Measurements from ENCODE around the gene WWOX.

The WWOX gene

GRCh38 chr16:78988361-78988969 lies 889.0 kb downstream of the WWOX start:
- in situ Hi-C loops (cut with MboI; ENCODE audit: low sequenced_read_pairs), result no loop called here

GRCh38 chr16:78990309-78990701 lies 890.9 kb downstream of the WWOX start:
- in situ Hi-C loops (cut with MboI; ENCODE audit: low sequenced_read_pairs), result no loop called here

GRCh38 chr16:78992001-78992400 lies 892.5 kb downstream of the WWOX start:
- in situ Hi-C loops (cut with MboI; ENCODE audit: low sequenced_read_pairs), result no loop called here

- in situ Hi-C loops (cut with MboI; ENCODE audit: low sequenced_read_pairs), result no loop called here
Measured at GRCh38 chr16:78993346-78993745, 893.9 kb downstream of the WWOX start.

DNA sequence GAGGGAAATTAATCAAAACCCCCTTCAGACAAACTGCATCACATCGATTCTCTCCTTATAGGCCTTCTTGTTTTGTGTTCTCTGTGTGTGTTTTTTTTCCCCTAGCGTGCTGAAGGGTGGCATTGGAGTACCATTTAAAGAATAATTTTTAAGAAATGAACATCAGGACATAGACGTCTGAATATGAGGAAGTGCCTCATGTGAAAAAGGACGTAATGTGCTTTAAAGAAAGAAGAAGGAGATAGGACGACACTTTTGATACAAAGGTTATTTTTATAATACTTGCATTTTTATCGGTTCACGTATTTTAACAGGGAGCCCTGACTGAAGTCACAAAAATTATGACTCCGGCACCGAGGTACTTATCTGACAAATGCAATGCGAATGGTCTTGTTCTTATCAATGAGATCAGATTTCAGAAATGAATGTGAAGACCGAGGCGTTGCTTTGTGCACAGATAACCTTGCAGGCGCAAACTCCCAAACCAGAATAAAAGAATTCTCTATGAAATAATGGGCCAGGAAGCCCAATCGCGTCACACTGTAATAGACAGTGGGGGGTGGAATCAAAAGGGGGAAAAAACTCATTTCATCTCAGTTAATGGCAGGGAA lies 894.8 kb downstream of the WWOX start:
- in situ Hi-C loops (cut with MboI; ENCODE audit: low sequenced_read_pairs), result no loop called here

DNA sequence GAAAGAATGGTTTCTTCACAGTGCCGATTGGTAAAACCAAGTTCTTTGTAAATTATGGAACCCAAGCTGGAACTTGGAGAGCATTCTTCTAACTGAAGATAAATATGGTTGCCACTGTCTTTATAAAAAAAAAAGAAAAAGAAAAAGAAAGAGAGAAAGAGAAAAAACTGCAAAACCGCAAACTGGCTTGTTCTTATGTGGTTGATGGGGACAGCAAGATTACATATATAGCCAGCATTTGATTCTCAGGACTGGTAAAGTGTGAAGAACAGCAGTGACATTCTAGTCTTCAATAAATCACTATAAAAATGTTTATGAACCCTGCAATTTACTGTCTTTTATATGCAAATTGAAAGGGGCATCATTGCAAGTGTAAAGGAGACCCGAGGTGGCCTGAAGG lies 896.0 kb downstream of the WWOX start:
- in situ Hi-C loops (cut with MboI; ENCODE audit: low sequenced_read_pairs), result no loop called here

DNA sequence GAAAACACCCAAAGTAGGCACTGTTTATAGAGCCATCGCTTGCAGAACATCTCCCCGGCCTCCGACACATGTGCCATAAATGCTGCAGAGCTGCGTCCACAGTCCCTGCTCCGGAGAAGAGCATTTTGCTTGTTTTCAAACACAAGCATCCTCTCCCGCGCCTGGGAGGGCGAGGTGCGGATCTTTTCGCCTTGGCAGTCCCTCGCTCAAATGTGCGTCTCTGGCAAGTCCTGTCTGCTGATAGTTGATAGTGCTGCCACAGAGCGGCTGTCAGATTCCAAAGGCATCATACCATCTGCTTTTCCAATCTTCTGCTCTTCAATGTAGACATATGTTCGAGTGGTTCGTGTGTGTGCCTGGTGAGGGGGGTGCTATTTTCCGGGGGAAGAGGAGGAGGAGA lies 897.3 kb downstream of the WWOX start:
- in situ Hi-C loops (cut with MboI; ENCODE audit: low sequenced_read_pairs), result no loop called here

DNA sequence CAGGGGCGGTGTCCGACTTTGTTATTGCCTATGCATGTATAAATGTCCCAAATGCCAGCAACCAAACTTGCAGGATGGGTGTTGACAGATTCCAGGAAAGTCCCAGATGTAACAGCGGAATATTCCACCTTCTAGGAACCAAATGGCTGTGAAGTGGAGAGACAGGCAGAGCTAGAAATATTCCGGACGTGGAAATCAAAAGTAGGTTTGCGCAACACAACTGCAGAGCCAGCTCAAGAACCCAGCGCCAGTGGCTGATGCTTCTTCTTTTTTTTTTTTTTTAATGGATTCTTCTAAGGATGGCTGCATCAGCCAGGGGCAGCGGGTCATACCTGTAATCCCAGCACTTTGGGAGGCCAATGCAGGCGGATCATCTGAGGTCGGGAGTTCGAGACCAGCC lies 899.4 kb downstream of the WWOX start:
- in situ Hi-C loops (cut with MboI; ENCODE audit: low sequenced_read_pairs), result no loop called here

GRCh38 chr16:79001156-79001967 lies 901.9 kb downstream of the WWOX start:
- in situ Hi-C loops (cut with MboI; ENCODE audit: low sequenced_read_pairs), result no loop called here

DNA sequence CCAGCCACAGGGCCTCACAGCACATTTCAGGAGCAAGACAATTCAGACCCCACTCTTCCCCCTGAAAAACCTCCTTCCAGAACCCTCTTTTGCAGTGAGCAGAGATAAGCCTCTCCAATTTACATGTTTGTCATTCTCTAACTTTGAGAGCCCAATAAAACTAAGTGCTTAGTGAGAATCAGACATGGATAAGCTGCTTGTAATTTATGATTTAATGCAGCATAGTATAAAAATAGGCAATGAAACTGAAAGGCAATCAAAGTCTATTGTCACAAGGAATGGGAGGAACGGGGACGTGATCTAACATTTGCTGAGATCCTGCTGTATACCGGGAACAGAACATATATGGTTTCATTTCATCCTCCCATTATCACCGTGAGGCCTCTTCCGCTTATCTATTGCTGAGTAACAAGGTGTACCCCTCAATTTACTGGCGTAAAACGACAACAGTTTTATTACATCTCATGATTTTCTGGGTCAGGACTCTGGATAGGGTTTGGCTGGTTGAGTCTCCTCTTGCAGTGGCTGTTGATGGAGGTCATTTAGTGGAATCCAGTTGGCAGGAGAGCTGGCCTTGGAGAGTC lies 903.7 kb downstream of the WWOX start:
- in situ Hi-C loops (cut with MboI; ENCODE audit: low sequenced_read_pairs), result no loop called here

DNA sequence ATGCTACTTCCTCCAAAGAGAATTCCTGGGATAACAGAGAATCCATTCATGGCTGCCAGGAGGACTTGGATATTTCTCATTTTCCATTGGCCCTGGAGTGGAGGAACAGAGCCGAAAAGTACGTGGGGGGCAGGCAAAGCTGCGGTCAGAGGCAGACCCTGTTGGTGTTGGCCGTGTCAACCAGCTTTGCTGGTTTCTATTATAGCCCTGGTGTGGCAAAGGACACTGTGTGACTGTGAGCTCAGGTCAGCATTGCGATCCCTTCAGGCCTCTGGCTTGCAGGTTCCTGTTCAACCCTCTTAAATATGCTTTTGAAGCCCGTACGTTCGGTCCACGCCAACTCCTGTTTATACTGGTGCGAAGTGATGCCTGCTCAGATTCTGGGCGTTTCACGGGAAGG lies 904.9 kb downstream of the WWOX start:
- in situ Hi-C loops (cut with MboI; ENCODE audit: low sequenced_read_pairs), result no loop called here

DNA sequence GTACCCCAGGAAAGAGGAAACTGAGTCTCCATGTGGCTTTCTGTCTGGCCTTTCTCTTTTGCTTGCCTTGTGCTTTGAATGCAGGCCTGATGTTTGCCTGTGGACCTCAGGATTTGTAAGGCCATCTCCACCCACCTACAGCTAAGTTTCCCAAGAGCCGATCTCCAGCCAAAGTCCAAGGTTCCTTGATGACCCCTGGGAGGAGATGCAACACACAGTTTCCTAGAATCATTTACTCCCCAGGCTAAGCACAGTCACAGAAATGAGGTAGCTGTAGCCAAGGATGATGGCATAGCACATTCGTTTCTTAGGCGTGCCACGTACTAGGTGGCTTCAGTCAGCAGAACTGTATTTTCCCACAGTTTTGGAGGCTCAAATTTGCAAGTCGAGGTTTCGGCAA lies 905.6 kb downstream of the WWOX start:
- in situ Hi-C loops (cut with MboI; ENCODE audit: low sequenced_read_pairs), result no loop called here

GRCh38 chr16:79006206-79006605 lies 906.8 kb downstream of the WWOX start:
- in situ Hi-C loops (cut with MboI; ENCODE audit: low sequenced_read_pairs), result no loop called here

- in situ Hi-C loops (cut with MboI; ENCODE audit: low sequenced_read_pairs), result no loop called here
Measured at GRCh38 chr16:79006765-79007164, 907.3 kb downstream of the WWOX start.

DNA sequence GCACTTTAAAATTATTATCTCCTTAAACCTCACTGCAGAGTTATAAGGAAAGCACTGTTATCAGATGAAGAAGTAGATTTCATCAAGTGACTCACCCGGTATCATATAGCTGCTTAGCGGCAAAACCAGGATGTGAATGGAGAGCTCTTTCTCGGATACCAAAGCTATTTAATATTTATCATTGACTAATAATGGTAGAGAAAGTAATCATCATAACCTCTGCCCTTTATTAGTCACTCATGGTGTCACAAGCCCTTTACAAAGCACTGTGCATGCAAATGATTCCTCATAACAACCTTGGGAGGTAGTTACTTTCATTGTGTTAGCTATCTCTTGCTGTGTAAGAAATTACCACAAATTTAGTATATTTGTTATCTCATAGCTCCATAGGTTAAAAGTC lies 908.2 kb downstream of the WWOX start:
- in situ Hi-C loops (cut with MboI; ENCODE audit: low sequenced_read_pairs), result no loop called here

DNA sequence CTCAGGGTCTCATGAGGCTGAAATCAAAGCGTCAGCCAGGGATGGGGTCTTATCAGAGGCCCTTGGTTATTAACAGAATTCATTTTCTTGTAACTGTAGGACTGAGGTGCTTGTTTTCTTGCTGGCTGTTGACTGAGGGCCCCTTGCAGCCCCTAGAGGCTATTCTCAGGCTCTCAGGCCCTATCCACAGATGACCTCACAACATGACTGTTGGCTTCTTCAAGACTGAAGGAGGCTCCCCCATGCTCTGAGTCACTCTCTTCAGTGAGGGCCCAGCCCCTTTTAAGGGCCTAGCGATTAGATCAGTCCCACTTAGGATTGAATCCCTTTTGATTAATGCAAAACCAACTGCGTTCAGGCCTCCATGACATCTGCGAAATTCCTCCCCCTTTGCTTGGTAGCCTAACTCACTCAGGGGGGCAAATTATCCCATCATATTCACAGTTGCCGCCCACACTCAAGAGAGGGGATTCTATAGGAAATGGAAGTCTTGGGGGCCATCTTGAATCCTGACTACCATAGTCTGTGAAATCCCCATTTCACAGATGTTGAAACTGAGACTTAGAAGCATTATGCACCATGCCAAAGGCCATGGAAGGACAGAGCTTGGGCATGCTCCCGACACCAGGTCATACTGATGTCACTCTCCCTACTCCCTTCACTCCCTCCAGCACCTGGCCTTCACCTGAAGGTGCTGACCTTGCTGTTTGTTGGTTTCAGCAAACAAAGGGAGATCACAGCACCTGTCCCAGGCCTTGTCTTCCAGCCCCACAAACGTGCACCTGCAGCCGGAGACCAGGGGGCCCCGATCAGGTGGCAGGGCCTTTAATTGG lies 908.8 kb downstream of the WWOX start:
- in situ Hi-C loops (cut with MboI; ENCODE audit: low sequenced_read_pairs), result no loop called here

DNA sequence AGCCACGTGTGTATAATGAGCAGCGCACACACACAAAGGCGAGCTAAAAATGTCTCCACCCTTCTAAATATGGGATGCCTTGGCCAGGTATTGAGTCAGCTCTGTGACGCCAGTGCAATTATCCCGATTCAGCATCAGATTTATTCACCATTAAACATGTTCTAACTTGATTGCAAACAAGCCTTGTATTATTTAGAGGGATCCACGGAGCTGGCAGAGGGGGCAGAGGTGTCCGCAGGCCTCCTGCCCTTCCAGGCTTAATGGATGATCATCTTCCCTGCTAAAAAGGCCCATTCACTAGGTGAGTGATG lies 909.4 kb downstream of the WWOX start:
- in situ Hi-C loops (cut with MboI; ENCODE audit: low sequenced_read_pairs), result no loop called here

DNA sequence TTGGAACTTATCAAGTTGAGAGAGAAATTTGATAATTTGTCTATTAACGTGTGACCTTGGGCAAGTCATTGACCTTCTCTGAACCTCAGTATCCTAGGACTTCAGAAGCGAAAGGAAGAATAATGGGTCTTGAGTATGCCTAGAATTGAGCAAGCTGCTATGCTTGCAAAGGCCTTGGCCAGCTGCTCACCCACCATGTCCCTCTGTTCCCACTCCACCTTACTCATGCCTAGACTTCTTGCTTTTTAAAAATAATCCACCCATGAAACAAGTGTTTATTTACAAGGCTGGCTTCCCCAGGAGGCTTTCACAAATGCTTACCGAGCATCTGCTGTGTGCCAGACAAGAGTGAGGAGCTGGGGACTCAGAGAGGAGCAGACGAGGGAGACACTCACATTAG lies 910.4 kb downstream of the WWOX start:
- in situ Hi-C loops (cut with MboI; ENCODE audit: low sequenced_read_pairs), result no loop called here

- in situ Hi-C loops (cut with MboI; ENCODE audit: low sequenced_read_pairs), result no loop called here
Measured at GRCh38 chr16:79011282-79011681, 911.8 kb downstream of the WWOX start.

DNA sequence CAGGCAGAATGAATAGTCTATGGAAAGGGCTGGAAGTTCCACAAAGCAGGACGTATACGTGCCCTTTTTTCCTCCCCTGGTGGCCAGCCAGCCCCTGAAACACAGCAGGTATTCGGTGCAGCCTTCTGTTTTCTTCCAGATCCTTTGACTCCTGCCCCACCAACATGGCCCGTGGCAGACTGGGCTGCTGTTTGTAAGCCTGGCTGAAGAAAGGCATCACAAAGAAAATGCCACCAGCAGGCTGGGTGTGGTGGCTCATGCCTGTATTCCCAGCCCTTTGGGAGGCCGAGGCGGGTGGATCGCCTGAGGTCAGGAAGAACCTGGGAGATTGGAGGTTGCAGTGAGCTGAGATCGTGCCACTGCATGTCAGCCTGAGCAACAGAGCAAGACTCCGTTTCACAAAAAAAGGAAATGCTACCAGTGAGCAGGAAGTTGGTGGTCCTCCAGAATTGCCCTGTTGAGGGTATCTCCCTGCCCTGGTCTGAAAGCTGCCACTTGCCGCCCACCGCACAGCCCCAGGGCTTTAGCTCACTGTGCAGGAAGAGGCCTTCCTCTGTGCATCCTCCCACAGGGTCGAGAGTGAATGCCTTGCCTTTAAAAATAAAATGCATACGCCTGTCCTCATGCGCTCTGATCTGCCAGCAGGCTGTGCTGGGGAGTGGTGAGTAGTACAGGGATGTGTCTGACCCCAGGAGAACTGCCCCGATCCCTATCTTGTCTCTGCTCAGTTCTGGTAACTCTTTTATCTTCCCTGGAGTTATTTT lies 913.4 kb downstream of the WWOX start:
- in situ Hi-C loops (cut with MboI; ENCODE audit: low sequenced_read_pairs), result no loop called here

All from HL-60/S4 (cell line).